T-helper 17 cell (primary cell): ENCODE data around the gene SMARCE1. TPM values are rescaled to one million over a fixed set of nuclear protein-coding genes. Genes with fewer than 3 reads are reported as not detected.

Experiments
- ATAC-seq: fragments of 150-1000 bp; cut with Tn5 transposase; 2 replicates; pipeline ENCODE4 v1.10.0; 2021; ENCODE audit warnings: mild to moderate bottlenecking, moderate library complexity
- DNase-seq, 3 donors: peaks; one replicate each; pipeline versions ENCODE4 v3.0.0 to v3.0.0-alpha.2; 2020 to 2021
- H3K9me3 ChIP-seq: one replicate; pipeline ENCODE4 v1.7.0; 2013; ENCODE audit warnings: low read length, mild to moderate bottlenecking; ENCODE audit not compliant: control insufficient read depth, poor library complexity, severe bottlenecking
- H3K27ac Mint-ChIP-seq: one replicate; pipeline ENCODE4 v1.8.0; 2022; ENCODE audit warnings: mild to moderate bottlenecking, moderate library complexity, mixed read lengths
- H3K27me3 Mint-ChIP-seq: one replicate; pipeline ENCODE4 v1.8.0; 2022; ENCODE audit warnings: mixed read lengths
- H3K36me3 Mint-ChIP-seq: one replicate; pipeline ENCODE4 v1.8.0; 2022; ENCODE audit warnings: low read depth, mixed read lengths
- H3K4me1 Mint-ChIP-seq: one replicate; pipeline ENCODE4 v1.8.0; 2022; ENCODE audit warnings: mild to moderate bottlenecking, mixed read lengths
- H3K4me3 Mint-ChIP-seq: one replicate; pipeline ENCODE4 v1.8.0; 2022; ENCODE audit warnings: mild to moderate bottlenecking, moderate library complexity, mixed read lengths
- total RNA-seq, 4 donors: library from RNA in 2 of 4; stranded (reverse) in 2 of 4; gene quantifications; one replicate each; pipeline ENCODE4 v1.2.3 and lab custom pipeline; 2022 to 2026

SMARCE1 gene
- total RNA-seq, 2 donors from 2014 or later, result 60.0 to 77.5 TPM

DNA sequence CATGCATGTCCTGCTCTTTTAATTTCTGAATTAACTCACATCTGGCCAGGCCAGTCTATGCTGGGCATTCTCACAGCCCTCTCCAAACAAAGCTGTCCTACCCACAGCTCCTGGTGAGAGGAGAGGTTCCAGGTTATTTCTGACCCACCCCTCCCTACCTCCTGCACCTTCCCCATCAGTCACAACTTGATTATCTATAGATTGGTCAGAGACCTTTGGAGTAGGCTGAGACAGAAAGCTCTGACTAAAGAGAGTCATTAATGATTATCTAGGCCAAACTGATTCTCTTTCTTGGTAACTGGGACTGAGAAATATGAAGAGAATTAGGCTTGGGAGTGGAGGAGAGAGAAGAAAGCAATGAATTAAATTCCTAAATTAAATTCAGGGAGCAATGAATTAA, 18.7 kb upstream of the SMARCE1 start:
- no peak for ATAC-seq

DNA sequence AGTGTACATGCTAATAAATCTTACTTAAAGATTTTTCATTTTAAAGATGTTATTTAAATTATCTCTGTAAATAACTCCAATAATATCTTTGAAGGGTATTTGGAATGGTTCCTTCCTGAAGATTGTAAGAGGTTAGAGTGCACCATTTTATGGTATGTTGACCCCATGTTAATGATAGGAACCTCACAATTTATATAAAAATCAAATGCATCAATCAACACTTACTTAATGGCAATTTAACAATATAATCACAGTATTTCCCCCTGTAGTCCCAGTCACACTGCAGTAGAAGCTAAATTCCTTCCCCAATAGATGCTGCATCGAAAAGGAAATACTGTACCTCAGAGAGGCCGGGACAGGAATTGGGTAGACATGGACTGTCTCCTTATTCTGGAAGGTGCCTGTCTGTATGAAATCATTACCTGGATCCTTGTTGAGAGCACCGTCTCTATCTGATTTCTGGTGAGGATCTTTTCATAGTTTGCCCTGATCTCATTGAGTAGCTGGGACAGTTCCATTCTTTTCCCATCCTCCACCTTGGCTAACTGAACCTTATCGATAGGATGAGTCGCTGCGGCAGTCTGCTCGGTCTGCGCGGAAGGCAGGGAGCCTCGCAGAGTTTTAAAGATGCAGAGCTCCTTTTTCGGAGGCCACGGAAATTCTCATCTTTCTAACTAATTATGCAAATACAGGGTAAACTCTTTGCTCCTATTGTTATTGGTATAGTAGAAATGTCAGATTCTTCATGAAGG, 17.1 kb upstream of the SMARCE1 start, which contains the start of gene KRT222:
Gene KRT222, minus strand, starts transcription at position 596 of the 752 bp plus-strand sequence. Its CDS starts 78 bp downstream, at position 518.
- no peak for DNase-seq
- no peak for ATAC-seq
- peaks cover 30% of the 10 kb centered on the region for H3K27me3 Mint-ChIP-seq
- no peak within 1 kb of the TSS for H3K4me3 Mint-ChIP-seq
- H3K27ac Mint-ChIP-seq, result no peak within 1 kb of the TSS
- peaks cover 3% of the 10 kb centered on the region for H3K4me1 Mint-ChIP-seq
- H3K9me3 ChIP-seq, result no peaks in the 10 kb centered on the region
- H3K36me3 Mint-ChIP-seq, result peaks cover 2% of the 10 kb centered on the region

More for the DNA sequence above, 18.7 kb upstream of the SMARCE1 start:
- H3K9me3 ChIP-seq, result no peaks in the 10 kb centered on the region
- Mint-ChIP-seq H3K36me3 (peaks cover 2% of the 10 kb centered on the region), H3K4me3 (no peak overlapping the region), H3K27me3 (peaks cover 24% of the 10 kb centered on the region), H3K4me1 (no peaks in the 10 kb centered on the region), H3K27ac (no peak overlapping the region)
- no peak for DNase-seq

DNA sequence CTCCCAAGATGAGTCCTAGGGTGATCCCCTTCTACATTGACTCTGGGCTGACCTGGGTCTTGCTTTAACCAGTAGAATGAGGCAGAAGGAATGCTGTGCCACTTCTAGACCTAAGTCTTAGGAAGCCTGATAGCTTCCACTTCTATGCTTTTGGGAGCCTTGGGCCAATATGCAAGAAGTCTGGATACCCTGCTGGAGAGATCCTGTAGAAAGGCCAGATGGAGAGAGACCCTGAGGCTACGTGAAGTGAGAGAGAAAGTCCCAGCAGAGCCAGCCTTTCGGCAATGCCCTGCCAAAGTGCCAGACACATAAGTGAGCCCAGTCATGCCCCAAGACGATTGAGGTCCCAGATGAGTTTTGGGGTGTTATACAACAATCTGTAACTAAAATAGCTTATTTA, 15.6 kb upstream of the SMARCE1 start:
- Mint-ChIP-seq H3K27me3 (peaks cover 37% of the 10 kb centered on the region), H3K4me1 (peaks cover 4% of the 10 kb centered on the region), H3K36me3 (peaks cover under 1% of the 10 kb centered on the region), H3K27ac (no peak overlapping the region), H3K4me3 (no peak overlapping the region)
- no peaks in the 10 kb centered on the region for H3K9me3 ChIP-seq
- ATAC-seq (no peak), DNase-seq (no peak)

DNA sequence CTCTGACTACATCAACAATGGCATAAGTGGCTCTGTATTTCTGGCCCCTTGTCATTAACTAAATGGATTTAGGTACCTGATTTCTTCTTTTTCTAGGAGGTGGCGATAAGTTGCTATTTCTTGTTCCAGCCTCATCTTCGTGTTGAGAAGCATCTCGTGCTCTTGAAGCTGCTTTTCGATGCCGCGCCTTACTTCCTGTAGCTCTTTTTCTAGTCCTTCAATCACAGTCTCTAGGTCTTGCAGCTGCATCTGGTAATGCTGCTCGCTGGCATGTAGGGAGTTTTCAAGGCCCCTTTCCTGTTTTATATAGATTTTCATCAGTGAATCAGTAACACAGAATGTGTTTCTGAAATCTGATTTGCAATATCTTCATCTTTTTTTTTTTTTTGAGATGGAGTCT, 12.3 kb upstream of the SMARCE1 start:
- H3K9me3 ChIP-seq, result no peaks in the 10 kb centered on the region
- peaks cover 2% of the 10 kb centered on the region for H3K36me3 Mint-ChIP-seq
- ATAC-seq (no peak), DNase-seq (no peak)
- H3K27ac Mint-ChIP-seq, result no peak overlapping the region
- peaks cover 4% of the 10 kb centered on the region for H3K4me1 Mint-ChIP-seq
- H3K4me3 Mint-ChIP-seq, result no peak overlapping the region
- H3K27me3 Mint-ChIP-seq, result peaks cover 22% of the 10 kb centered on the region

GRCh38 chr17:40658396-40658795, 10.8 kb upstream of the SMARCE1 start:
- H3K36me3 Mint-ChIP-seq, result peaks cover 2% of the 10 kb centered on the region
- DNase-seq, result no peak
- H3K4me3 Mint-ChIP-seq, result no peak overlapping the region
- H3K27me3 Mint-ChIP-seq, result peaks cover 19% of the 10 kb centered on the region
- ATAC-seq, result no peak
- H3K27ac Mint-ChIP-seq, result no peak overlapping the region
- H3K9me3 ChIP-seq, result no peaks in the 10 kb centered on the region
- H3K4me1 Mint-ChIP-seq, result peaks cover 4% of the 10 kb centered on the region

DNA sequence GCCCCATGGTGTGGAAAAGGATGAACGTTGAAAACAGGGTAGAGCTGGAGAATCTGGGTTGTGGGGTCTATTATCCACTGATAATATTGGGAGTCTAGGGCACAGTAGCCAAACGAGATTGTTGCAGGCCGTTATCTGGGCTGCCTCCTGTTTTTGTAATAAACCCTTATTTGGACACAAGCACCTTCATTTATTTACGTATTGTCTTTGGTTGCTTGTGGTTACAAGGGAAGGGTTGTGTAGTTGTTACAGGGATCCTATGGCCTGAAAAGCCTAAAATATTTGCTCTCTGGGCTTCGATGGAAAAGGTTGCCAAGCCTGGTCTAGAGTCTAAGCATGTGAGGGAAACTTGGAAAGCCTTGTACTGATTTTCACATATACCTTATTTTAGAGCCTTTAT, 4.3 kb upstream of the SMARCE1 start:
- Mint-ChIP-seq H3K36me3 (no peaks in the 10 kb centered on the region), H3K27me3 (no peaks in the 10 kb centered on the region), H3K27ac (no peak overlapping the region), H3K4me3 (no peak overlapping the region), H3K4me1 (peaks cover 8% of the 10 kb centered on the region)
- H3K9me3 ChIP-seq, result no peaks in the 10 kb centered on the region
- DNase-seq (no peak), ATAC-seq (no peak)

GRCh38 chr17:40648384-40648968, 858 bp upstream of the SMARCE1 start:
- Mint-ChIP-seq H3K27me3 (no peaks in the 10 kb centered on the region), H3K36me3 (peaks cover 3% of the 10 kb centered on the region), H3K4me1 (peaks cover 16% of the 10 kb centered on the region), H3K27ac (peak overlapping the region; percentile 100), H3K4me3 (peak overlapping the region; percentile 97)
- no peaks in the 10 kb centered on the region for H3K9me3 ChIP-seq
- no peak for DNase-seq
- ATAC-seq, result no peak

DNA sequence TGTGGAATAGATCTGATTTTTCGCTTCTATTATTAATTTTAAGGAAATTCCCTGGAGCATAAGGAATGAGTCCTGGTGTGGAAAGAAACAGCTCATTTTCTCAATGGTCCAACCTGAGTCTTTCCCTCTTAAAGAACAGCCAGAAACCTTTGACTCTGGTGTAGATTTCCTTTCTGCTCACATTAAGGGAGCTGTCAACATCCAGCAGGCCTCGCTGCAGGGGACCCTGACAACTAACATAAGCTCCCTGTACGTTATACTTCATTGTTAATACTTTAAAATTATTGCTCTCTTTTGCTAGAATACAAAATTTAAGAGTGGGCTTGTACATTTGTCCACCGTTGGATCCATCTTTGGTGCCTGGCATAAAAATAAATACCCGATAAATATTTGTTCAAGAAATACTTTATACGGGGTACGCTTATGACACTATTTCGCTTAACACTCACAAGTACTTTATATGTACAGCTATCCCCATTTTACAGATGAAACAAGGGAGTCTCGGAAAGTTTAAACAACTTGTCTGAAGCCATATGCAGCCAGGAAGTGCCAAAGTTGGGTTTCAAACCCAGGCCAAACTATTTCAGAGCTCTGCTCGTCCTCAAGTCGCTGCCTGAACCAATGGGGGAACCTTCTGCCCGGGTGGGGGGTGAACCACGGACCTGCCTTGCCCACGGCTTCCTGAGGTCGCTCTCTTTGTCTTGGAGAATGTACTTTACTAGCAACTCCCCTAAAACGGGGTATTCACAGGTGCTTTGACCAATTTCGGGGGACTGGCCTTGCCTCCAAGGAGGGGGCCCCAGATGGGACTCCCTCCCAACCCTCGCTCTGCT, 611 bp downstream of the SMARCE1 start:
- H3K9me3 ChIP-seq, result no peaks in the 10 kb centered on the region
- peaks cover 4% of the 10 kb centered on the region for H3K36me3 Mint-ChIP-seq
- H3K27ac Mint-ChIP-seq, result peak overlapping the region; percentile 100
- DNase-seq (peak in 2 of 3 donors; percentile 23 to 31), ATAC-seq (peak; percentile 66)
- H3K4me3 Mint-ChIP-seq, result peak overlapping the region; percentile 97
- peaks cover 24% of the 10 kb centered on the region for H3K4me1 Mint-ChIP-seq
- no peaks in the 10 kb centered on the region for H3K27me3 Mint-ChIP-seq

DNA sequence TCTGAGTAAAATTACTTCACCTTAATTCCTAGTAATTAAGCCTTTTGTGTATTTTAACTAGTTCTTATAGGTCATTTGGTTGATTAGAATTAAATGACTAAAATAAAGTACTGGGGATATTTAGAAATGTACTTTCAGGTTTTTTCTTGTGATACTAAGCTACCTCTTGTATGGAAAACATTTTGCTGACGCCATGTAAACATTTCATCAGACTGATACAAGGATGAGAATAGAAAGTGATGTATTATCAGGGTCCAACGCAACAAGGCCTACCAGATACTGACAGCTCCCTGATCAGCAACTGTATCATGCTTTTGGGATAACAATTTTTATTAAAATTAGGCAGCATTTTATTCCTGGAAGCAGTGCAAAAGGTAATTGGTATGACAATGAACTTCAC, 1.7 kb downstream of the SMARCE1 start:
- no peak for DNase-seq
- Mint-ChIP-seq H3K27ac (peak overlapping the region; percentile 100), H3K27me3 (no peaks in the 10 kb centered on the region), H3K4me3 (no peak overlapping the region), H3K36me3 (peaks cover 4% of the 10 kb centered on the region), H3K4me1 (peaks cover 28% of the 10 kb centered on the region)
- no peak for ATAC-seq
- H3K9me3 ChIP-seq, result no peaks in the 10 kb centered on the region

- H3K9me3 ChIP-seq, result no peaks in the 10 kb centered on the region
- Mint-ChIP-seq H3K27ac (peak overlapping the region; percentile 74), H3K27me3 (no peaks in the 10 kb centered on the region), H3K36me3 (peaks cover 4% of the 10 kb centered on the region), H3K4me3 (no peak overlapping the region), H3K4me1 (peaks cover 32% of the 10 kb centered on the region)
- no peak for DNase-seq
- ATAC-seq, result no peak
These were observed 2.3 kb downstream of the SMARCE1 start for GRCh38 chr17:40645291-40645690.

DNA sequence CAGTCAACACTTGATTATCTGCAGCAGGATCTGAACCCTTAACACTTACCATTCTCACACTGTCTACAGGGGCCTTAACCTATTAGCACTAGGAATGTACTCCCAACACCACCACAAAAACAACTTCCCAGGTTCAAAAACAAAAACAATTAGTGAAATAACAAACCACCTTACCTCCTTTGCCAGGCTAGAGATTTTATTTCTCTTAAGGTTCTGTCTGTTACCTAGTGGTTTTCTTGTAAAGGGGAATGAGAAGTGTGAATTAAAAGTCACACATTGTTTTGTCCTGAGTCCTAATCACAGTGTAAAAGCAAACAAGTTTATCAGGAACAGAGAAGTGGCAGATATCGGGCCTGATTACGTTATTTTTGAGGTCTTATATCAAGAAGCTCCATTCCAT, 9.7 kb downstream of the SMARCE1 start:
- no peaks in the 10 kb centered on the region for H3K27me3 Mint-ChIP-seq
- no peak for DNase-seq
- H3K4me3 Mint-ChIP-seq, result no peak overlapping the region
- ATAC-seq, result no peak
- no peaks in the 10 kb centered on the region for H3K9me3 ChIP-seq
- peak overlapping the region; percentile 75 for H3K27ac Mint-ChIP-seq
- H3K36me3 Mint-ChIP-seq, result peaks cover 12% of the 10 kb centered on the region
- peaks cover 32% of the 10 kb centered on the region for H3K4me1 Mint-ChIP-seq

- Mint-ChIP-seq H3K27me3 (no peaks in the 10 kb centered on the region), H3K4me3 (no peak overlapping the region), H3K36me3 (peaks cover 14% of the 10 kb centered on the region), H3K4me1 (peaks cover 14% of the 10 kb centered on the region), H3K27ac (peak overlapping the region; percentile 62)
- no peak for DNase-seq
- ATAC-seq, result no peak
- H3K9me3 ChIP-seq, result no peaks in the 10 kb centered on the region
These were observed 13.7 kb downstream of the SMARCE1 start for GRCh38 chr17:40633871-40634270.

DNA sequence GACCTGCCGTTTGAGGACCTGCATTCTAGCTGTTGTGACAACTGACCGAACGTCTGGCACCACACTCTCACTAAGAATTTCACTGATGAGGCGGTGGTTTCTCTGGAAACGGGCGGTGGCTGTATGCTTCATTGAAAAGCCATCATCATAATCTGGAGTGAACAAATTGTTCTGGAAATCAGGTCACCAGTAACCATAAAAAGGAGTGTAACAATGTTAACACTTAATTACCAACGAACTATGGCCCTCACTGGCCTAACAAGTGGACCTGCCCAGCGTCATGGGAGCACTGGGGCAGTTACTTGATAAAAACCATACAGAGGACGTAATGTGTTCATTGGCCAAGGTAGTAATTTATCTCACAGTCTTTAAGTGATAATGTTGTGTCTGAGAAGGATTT, 15.4 kb downstream of the SMARCE1 start:
- no peaks in the 10 kb centered on the region for H3K27me3 Mint-ChIP-seq
- no peaks in the 10 kb centered on the region for H3K9me3 ChIP-seq
- no peak overlapping the region for H3K27ac Mint-ChIP-seq
- H3K4me3 Mint-ChIP-seq, result no peak overlapping the region
- peaks cover 12% of the 10 kb centered on the region for H3K36me3 Mint-ChIP-seq
- H3K4me1 Mint-ChIP-seq, result peaks cover 9% of the 10 kb centered on the region
- no peak for ATAC-seq
- DNase-seq, result no peak
